VCaP (cell line): ENCODE measurements around the gene COX7B2.

ENCODE experiments used
- H3K27ac ChIP-seq: fragments of 450-650 bp; 2 replicates; pipeline ENCODE4 v1.5.1; 2017
- CTCF ChIP-seq: fragments of 450-650 bp; conservative IDR thresholded peaks from 2 replicates; pipeline ENCODE4 v1.5.1; 2017; ENCODE audit warnings: mild to moderate bottlenecking, moderate library complexity

Gene COX7B2

GRCh38 chr4:46930891-46931290 is 21.8 kb upstream of the COX7B2 start:
- no peak overlapping the region for H3K27ac ChIP-seq
- TF ChIP-seq CTCF, result no peak

- TF ChIP-seq CTCF, result no peak
- no peak overlapping the region for H3K27ac ChIP-seq
Observed at GRCh38 chr4:46927201-46927600, 18.2 kb upstream of the COX7B2 start.

- H3K27ac ChIP-seq, result no peak overlapping the region
- no peak for TF ChIP-seq CTCF
Observed at GRCh38 chr4:46924789-46925529, 15.9 kb upstream of the COX7B2 start.

GRCh38 chr4:46922205-46922604 is 13.2 kb upstream of the COX7B2 start:
- no peak for TF ChIP-seq CTCF
- no peak overlapping the region for H3K27ac ChIP-seq

GRCh38 chr4:46908148-46908547 is 897 bp downstream of the COX7B2 start:
- H3K27ac ChIP-seq, result no peak overlapping the region
- no peak for TF ChIP-seq CTCF

- no peak for TF ChIP-seq CTCF
- H3K27ac ChIP-seq, result no peak overlapping the region
Observed at GRCh38 chr4:46900082-46900481, 9.0 kb downstream of the COX7B2 start.

- TF ChIP-seq CTCF, result no peak
- no peak overlapping the region for H3K27ac ChIP-seq
Observed at GRCh38 chr4:46894826-46895225, 14.2 kb downstream of the COX7B2 start.
